C4-2B (cell line): ENCODE results near the gene STAM.

ENCODE experiments used
- ZFX ChIP-seq: fragments of 450-650 bp; IDR thresholded peaks from 2 replicates; pipeline ENCODE4 v1.6.1; 2017
- TF ChIP-seq, protein P1 (sequence below): fragments of 450-650 bp; conservative IDR thresholded peaks from 2 replicates; pipeline ENCODE4 v1.5.1; 2017; ENCODE audit warnings: mild to moderate bottlenecking

DNA sequence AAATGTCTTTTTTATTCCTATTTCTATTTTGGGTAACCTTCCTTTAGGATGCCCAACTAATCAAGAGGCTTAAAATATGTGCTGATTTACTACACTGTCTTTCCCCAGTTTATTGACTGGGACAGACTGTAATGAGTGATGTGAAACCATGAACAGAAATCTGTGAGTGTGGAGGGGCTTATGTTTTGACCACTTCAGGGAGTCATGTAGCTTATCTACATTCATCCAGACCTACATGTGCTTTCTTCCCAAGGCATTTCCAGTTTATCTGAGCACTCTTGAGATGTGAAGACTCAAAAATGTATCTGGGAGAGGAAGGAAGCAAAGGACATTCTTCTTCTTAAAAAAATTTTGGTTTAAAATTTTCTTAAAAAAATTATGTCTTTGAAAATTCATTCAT lies 45.2 kb downstream of the STAM start:
- TF ChIP-seq, protein P1, sequence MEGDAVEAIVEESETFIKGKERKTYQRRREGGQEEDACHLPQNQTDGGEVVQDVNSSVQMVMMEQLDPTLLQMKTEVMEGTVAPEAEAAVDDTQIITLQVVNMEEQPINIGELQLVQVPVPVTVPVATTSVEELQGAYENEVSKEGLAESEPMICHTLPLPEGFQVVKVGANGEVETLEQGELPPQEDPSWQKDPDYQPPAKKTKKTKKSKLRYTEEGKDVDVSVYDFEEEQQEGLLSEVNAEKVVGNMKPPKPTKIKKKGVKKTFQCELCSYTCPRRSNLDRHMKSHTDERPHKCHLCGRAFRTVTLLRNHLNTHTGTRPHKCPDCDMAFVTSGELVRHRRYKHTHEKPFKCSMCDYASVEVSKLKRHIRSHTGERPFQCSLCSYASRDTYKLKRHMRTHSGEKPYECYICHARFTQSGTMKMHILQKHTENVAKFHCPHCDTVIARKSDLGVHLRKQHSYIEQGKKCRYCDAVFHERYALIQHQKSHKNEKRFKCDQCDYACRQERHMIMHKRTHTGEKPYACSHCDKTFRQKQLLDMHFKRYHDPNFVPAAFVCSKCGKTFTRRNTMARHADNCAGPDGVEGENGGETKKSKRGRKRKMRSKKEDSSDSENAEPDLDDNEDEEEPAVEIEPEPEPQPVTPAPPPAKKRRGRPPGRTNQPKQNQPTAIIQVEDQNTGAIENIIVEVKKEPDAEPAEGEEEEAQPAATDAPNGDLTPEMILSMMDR = no peak
- TF ChIP-seq ZFX = no peak
